Ectodermal cell (in vitro differentiated cells): ENCODE measurements around the gene KLHL36.
"Not testable (repeated sequence)": the region's sequence is repeated elsewhere in the genome, so short reads cannot be mapped to it uniquely, and the experiment has no call there.

Experiments
- H3K27ac ChIP-seq: 2 replicates; pipeline ENCODE4 v1.7.0; 2013; ENCODE audit warnings: mild to moderate bottlenecking, low read depth, low read length; ENCODE audit not compliant: insufficient read depth, poor library complexity, severe bottlenecking
- H3K27me3 ChIP-seq: 2 replicates; pipeline ENCODE4 v1.7.0; 2013; ENCODE audit warnings: mild to moderate bottlenecking, low read length; ENCODE audit not compliant: insufficient read depth, control insufficient read depth, poor library complexity, severe bottlenecking
- H3K36me3 ChIP-seq: one replicate; pipeline ENCODE4 v1.7.0; 2013; ENCODE audit warnings: low read length; ENCODE audit not compliant: control insufficient read depth, insufficient read depth
- H3K4me1 ChIP-seq: one replicate; pipeline ENCODE4 v1.7.0; 2013; ENCODE audit warnings: low read length; ENCODE audit not compliant: control insufficient read depth, insufficient read depth
- H3K4me3 ChIP-seq: 2 replicates; pipeline ENCODE4 v1.7.0; 2013; ENCODE audit warnings: low read depth, low read length, control low read depth; ENCODE audit not compliant: insufficient read depth
- H3K9me3 ChIP-seq: 2 replicates; pipeline ENCODE4 v1.7.0; 2013; ENCODE audit warnings: mild to moderate bottlenecking, low read length, moderate library complexity; ENCODE audit not compliant: control insufficient read depth
- WGBS, 2 experiments: methylation state at CpG; one replicate each; pipeline ENCODE4 v1.1.7; 2013; ENCODE audit warnings: missing lambda C conversion rate in 2 of 2; 5-methylcytosine and 5-hydroxymethylcytosine counted together

The KLHL36 gene

GRCh38 chr16:84690088-84690819 lies 41.9 kb downstream of the KLHL36 start:
- 95 to 97% methylated on average over 6 of the region's 6 CpGs for WGBS, 2 experiments

DNA sequence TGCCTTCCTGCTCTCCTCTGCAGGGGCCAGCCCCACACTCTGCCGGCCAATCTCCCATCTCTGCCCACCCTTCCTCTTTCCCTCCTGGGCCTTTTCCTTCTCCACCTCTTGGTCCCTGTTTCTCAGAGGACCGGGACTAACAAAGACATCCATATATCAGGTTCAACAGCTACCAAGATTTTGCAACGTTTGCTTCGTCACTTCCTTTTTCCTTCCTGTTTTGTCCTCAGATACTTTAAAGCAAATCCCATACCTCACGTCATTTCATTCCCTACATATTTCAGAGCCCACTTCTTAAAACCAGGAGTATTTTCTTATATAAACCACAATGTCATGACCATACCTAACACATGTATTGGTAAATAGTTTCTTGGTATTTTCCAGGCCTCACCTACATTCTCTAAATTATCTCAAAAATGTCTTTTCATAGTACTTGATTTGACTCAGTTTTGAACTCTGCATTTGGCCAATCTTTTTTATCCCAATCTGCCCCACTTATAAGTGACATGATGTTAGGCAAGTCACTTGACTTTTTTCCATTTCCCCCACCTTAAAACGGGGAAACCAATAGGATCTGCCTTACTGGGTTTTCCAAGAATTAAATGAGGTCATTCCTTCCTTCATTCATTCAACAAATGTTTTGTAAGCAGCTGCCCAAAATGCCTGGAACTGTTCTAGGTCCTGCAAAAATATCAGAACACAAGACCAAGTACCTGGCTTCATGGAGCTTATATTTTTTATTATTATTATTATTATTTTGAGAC lies 44.3 kb downstream of the KLHL36 start:
- Histone ChIP-seq H3K36me3 (no peaks in the 10 kb centered on the region), H3K4me3 (no peak overlapping the region), H3K27ac (no peak overlapping the region), H3K4me1 (no peaks in the 10 kb centered on the region), H3K27me3 (no peaks in the 10 kb centered on the region), H3K9me3 (no peaks in the 10 kb centered on the region)
- 93 to 94% methylated on average over 6 of the region's 6 CpGs for WGBS, 2 experiments

More at GRCh38 chr16:84690088-84690819, 41.9 kb downstream of the KLHL36 start:
- no peak overlapping the region for H3K4me3 ChIP-seq
- H3K36me3 ChIP-seq, result no peaks in the 10 kb centered on the region
- H3K9me3 ChIP-seq, result no peaks in the 10 kb centered on the region
- H3K27ac ChIP-seq, result no peak overlapping the region
- no peaks in the 10 kb centered on the region for H3K4me1 ChIP-seq
- H3K27me3 ChIP-seq, result no peaks in the 10 kb centered on the region

GRCh38 chr16:84693869-84694268 lies 45.6 kb downstream of the KLHL36 start:
- H3K9me3 ChIP-seq, H3K27me3 ChIP-seq, H3K27ac ChIP-seq, H3K4me3 ChIP-seq, H3K4me1 ChIP-seq, H3K36me3 ChIP-seq: not testable (repeated sequence)
- WGBS, 2 experiments, result 93% methylated on average over 8 of the region's 10 CpGs

DNA sequence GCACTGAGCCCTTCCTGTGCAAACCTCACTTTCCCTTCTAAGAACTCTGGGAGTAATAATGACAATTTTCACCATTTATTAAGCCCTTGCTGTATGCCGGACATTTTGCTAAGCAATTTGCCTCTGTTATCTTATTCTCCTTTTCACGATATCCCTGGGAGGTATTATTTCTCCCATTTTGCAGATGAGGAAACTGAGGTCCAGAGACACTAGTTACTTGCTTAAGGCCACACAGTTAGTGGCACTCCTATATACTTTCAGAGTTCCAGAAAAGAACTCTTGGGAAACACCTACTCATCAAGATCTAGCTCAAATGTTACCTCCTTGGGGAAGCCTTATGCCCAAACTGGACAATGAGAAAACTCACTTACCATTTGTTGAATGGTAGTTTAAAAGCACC lies 46.7 kb downstream of the KLHL36 start:
- WGBS, 2 experiments, result 94 to 98% methylated on average over 2 of the region's 2 CpGs

DNA sequence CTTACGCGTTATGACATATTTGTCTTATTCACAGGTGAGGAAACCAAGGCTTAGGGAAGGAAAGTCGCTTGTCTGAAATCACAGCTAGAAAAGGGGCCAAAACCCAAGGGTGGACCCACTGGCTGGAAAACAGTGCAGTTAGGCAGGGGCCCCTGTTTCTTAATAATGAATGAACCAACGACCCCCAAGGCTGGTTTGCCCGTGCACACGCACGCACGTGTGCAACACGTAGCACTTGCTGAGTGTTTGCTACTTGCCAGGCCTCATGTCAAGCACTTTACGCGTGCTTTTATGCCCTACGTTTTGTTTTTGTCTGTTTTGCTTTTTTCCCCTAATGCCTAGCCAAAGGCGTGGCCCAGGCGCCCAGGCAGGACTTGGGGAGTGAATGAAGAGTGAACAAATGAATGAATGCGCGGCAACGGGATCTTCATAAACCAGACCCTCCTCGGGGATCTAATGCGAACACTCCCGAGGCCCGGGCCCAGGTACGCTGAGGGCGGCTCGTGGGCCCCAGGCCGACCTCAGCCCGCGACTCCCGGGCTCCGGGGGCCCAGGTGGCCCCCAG lies 50.9 kb downstream of the KLHL36 start:
- Histone ChIP-seq H3K27me3 (no peaks in the 10 kb centered on the region), H3K4me1 (peaks cover 3% of the 10 kb centered on the region), H3K4me3 (peak overlapping the region; percentile 84), H3K36me3 (no peaks in the 10 kb centered on the region), H3K9me3 (no peaks in the 10 kb centered on the region), H3K27ac (no peak overlapping the region)
- WGBS, 2 experiments, result 27 to 28% methylated on average over 29 of the region's 29 CpGs

More for the DNA sequence above, 46.7 kb downstream of the KLHL36 start:
- Histone ChIP-seq H3K27me3 (no peaks in the 10 kb centered on the region), H3K27ac (no peak overlapping the region), H3K36me3 (no peaks in the 10 kb centered on the region), H3K4me1 (no peaks in the 10 kb centered on the region), H3K9me3 (no peaks in the 10 kb centered on the region), H3K4me3 (no peak overlapping the region)

DNA sequence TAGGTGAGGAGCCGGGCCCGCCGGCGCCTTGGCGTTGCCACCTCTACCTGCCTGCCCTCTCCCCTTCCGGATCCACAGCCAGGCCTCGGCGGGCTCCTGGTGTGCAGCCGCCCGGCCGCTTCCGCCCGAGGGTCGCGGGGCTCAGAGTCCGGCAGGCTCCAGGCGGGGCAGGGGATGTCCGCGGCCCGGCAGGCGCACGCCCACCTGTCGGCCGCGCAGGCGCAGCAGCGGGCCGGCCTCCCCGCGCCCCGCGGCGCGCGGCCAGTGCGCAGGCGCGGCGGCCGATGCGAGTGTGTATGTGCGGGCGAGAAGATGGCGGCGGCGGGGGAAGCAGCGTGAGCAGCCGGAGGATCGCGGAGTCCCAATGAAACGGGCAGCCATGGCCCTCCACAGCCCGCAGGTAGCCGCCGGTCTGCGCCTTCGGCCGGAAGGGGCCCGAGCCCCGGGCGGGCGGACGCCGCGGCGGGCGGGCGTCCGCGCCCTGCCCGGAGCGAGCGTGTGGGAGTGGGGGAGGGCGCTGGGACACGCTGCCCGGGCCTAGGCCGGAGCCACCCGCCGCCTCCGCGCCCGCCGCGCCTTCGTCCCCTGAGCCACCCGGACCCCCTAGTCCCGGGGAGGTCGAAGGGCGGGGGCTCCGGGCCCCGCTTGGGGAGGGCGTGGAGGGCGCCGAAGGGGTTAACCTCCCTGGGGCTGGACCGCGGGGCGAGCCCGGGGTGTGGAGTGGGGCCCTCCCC lies 51.6 kb downstream of the KLHL36 start, which contains the start of gene USP10:
Gene USP10, plus strand, starts transcription at position 289 of the 734 bp plus-strand sequence. Its CDS starts 91 bp downstream, at position 380.
- H3K27ac ChIP-seq, result peak within 1 kb of the TSS; percentile 51
- H3K27me3 ChIP-seq, result no peaks in the 10 kb centered on the region
- H3K36me3 ChIP-seq, result no peaks in the 10 kb centered on the region
- H3K4me3 ChIP-seq, result peak within 1 kb of the TSS; percentile 84
- H3K4me1 ChIP-seq, result peaks cover 3% of the 10 kb centered on the region
- 0% methylated on average over 97 of the region's 97 CpGs for WGBS, 2 experiments
- H3K9me3 ChIP-seq, result no peaks in the 10 kb centered on the region

DNA sequence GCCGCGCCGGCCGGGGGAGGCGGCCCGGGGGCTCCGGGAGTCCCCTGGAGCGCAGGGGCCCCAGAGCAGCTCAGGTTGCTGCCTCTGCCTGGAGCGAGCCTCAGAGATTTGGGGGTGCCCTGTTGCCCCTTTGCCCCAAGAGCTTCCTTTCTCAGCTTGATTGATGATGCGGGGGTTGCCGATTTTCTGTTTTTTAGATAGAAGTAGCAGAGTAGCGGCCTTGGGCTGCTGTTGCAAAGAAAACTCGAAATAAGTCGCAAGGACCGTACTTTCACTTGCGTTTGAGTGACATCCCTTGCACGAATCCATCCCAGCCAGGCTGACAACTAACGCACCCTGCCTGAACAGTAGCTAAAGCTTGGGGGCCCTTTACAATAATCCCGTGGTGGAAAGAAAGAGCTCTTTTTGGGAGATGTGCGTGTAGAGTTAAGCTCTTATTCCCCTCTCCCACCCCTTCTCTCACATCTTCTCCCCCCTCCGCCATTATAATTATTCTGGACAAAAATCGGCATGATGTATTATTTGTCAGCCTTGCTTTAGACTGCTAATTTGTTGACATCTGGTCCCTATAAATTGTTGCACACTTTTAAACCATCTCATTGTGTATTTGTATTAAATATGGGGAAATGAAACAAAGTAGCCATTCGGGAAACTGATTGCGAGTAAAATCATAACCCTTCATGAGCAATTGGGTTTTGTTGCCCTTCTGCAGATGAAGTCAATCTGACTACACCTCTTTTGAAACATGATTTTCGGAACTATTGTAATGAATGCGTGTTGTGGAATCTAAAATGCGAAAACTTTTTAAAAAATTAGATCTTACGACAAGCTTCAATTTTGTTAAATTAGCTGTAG lies 52.4 kb downstream of the KLHL36 start:
- H3K4me1 ChIP-seq, result peaks cover 3% of the 10 kb centered on the region
- H3K36me3 ChIP-seq, result no peaks in the 10 kb centered on the region
- peak overlapping the region; percentile 84 for H3K4me3 ChIP-seq
- no peaks in the 10 kb centered on the region for H3K27me3 ChIP-seq
- no peak overlapping the region for H3K27ac ChIP-seq
- 2 to 6% methylated on average over 23 to 28 of the region's 28 CpGs for WGBS, 2 experiments
- H3K9me3 ChIP-seq, result no peaks in the 10 kb centered on the region

DNA sequence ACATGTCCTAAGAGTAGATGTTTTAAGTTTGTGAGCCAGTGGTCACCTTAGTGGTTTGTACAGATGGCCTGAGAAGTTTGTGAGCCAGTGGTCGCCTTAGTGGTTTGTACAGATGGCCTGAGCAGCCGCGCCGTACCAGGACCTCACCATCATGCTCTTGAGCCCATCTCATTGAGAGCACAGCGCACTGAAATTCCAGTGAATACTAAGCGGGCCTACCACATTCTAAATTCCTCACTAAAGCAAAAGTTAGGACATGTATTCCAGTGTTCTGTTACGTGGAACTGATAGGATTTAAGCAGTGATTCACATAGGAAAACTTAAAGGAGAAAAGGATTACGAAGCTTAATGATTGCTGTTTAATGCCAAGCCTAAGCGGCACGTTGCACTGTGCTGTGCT lies 55.4 kb downstream of the KLHL36 start:
- H3K9me3 ChIP-seq, result no peaks in the 10 kb centered on the region
- H3K4me3 ChIP-seq, result no peak overlapping the region
- H3K27me3 ChIP-seq, result no peaks in the 10 kb centered on the region
- WGBS, 2 experiments, result 94% methylated on average over 10 of the region's 10 CpGs
- H3K4me1 ChIP-seq, result peaks cover 4% of the 10 kb centered on the region
- H3K36me3 ChIP-seq, result no peaks in the 10 kb centered on the region
- no peak overlapping the region for H3K27ac ChIP-seq

DNA sequence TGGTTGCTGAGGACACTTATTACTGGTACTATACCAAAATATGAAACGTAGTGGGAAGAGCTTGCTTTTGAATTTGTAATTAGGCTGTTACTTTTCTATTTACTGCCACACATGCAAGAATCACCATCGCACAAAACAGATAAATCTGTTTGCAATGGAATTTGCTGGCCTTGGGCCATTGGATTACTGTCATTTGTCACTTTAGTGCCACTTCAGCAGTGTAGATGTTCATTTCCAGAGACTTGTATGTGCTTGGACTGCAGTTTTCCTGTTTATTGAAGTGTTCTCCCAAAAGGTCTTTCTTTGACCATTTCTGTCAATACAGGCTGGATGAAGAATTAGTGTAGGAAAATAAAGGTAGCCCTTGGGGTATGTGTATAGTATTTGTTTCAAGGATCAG lies 55.9 kb downstream of the KLHL36 start:
- 88 to 95% methylated on average over 2 of the region's 2 CpGs for WGBS, 2 experiments
- Histone ChIP-seq H3K36me3 (no peaks in the 10 kb centered on the region), H3K4me3 (no peak overlapping the region), H3K9me3 (no peaks in the 10 kb centered on the region), H3K27me3 (no peaks in the 10 kb centered on the region), H3K27ac (no peak overlapping the region), H3K4me1 (peaks cover 9% of the 10 kb centered on the region)
